Small intestine (tissue), 7 donors: ENCODE measurements around the gene CLPSL2. TPM values are rescaled to one million over a fixed set of nuclear protein-coding genes. Genes with fewer than 3 reads are reported as not detected.

Source experiments
- DNase-seq, 2 donors: peaks; one replicate each; pipeline versions ENCODE4 v3.0.0 to v3.0.0-alpha.2; 2013
- FAIRE-seq: peaks from 2 replicates; lab custom pipeline; 2012; peaks lifted over from hg19 to GRCh38; lab: Jason Lieb, UNC
- H3K27ac ChIP-seq, 3 donors: one replicate each; pipeline ENCODE4 v1.5.1; 2013; ENCODE audit warnings: low read length in 2 of 3, mild to moderate bottlenecking in 2 of 3, control low read depth in 1 of 3, inconsistent platforms in 1 of 3, low read depth in 1 of 3, moderate library complexity in 1 of 3
- H3K27me3 ChIP-seq, 3 donors: one replicate each; pipeline ENCODE4 v1.6.1; 2013; ENCODE audit warnings: low read length in 3 of 3, inconsistent platforms in 1 of 3; ENCODE audit not compliant: control insufficient read depth in 3 of 3, insufficient read depth in 3 of 3
- H3K36me3 ChIP-seq, 3 donors: one replicate each; pipeline ENCODE4 v1.6.1; 2013; ENCODE audit warnings: low read length in 3 of 3, inconsistent platforms in 1 of 3, low read depth in 1 of 3, mild to moderate bottlenecking in 1 of 3, moderate library complexity in 1 of 3; ENCODE audit not compliant: control insufficient read depth in 3 of 3, insufficient read depth in 2 of 3
- H3K4me1 ChIP-seq, 3 donors: one replicate each; pipeline ENCODE4 v1.6.1; 2013; ENCODE audit warnings: low read length in 2 of 3, inconsistent platforms in 1 of 3, low read depth in 1 of 3, mild to moderate bottlenecking in 1 of 3, moderate library complexity in 1 of 3; ENCODE audit not compliant: control insufficient read depth in 3 of 3, insufficient read depth in 2 of 3
- H3K4me3 ChIP-seq, 3 donors: one replicate each; pipeline ENCODE4 v1.5.1; 2013; ENCODE audit warnings: low read length in 3 of 3, control low read depth in 1 of 3, inconsistent platforms in 1 of 3, low read depth in 1 of 3, mild to moderate bottlenecking in 1 of 3, moderate library complexity in 1 of 3
- H3K9me3 ChIP-seq, 2 donors: one replicate each; pipeline ENCODE4 v1.6.1; 2013; ENCODE audit warnings: low read depth in 1 of 2, low read length in 1 of 2; ENCODE audit not compliant: control insufficient read depth in 2 of 2, insufficient read depth in 1 of 2
- WGBS, 3 donors: extraction: QIAGEN DNeasy Blood & Tissue Kit; methylation state at CpG; one replicate each; pipeline ENCODE4 v1.1.7; 2013; 5-methylcytosine and 5-hydroxymethylcytosine counted together
- polyA plus RNA-seq, 4 donors: library from polyadenylated mRNA; stranded (reverse) in 3 of 4; unstranded in 1 of 4; fragments of 200-250 nt in 3 of 4; fragments of 120-200 nt in 1 of 4; gene quantifications; one replicate each; pipeline versions ENCODE4 v1.2.1 to v1.2.3, GENCODE V29; 2013
- donor health status: healthy with polysubstance abuse.
- donor health status: control.
- donor health status: control.
- donor health status: Bipolar disorder and iron deficiency.
- donor health status: healthy.

CLPSL2 gene
- polyA plus RNA-seq, 4 donors, result not detected

GRCh38 chr6:35817515-35817914, 41.1 kb downstream of the CLPSL2 start:
- no peaks in the 10 kb centered on the region for H3K36me3 ChIP-seq
- no peaks in the 10 kb centered on the region for H3K4me1 ChIP-seq
- FAIRE-seq, result no peak
- H3K4me3 ChIP-seq, result no peak overlapping the region
- H3K27ac ChIP-seq, result no peak overlapping the region
- H3K27me3 ChIP-seq, result no peaks in the 10 kb centered on the region
- no peak for DNase-seq
- no peaks in the 10 kb centered on the region for H3K9me3 ChIP-seq

- no peaks in the 10 kb centered on the region for H3K36me3 ChIP-seq
- H3K27ac ChIP-seq, result no peak overlapping the region
- WGBS, 3 donors, result 89 to 98% (median 89%) methylated on average over 2 of the region's 2 CpGs
- H3K4me1 ChIP-seq, result no peaks in the 10 kb centered on the region
- DNase-seq (no peak), FAIRE-seq (no peak)
- no peak overlapping the region for H3K4me3 ChIP-seq
- H3K27me3 ChIP-seq, result no peaks in the 10 kb centered on the region
- H3K9me3 ChIP-seq, result no peaks in the 10 kb centered on the region
These were observed 47.2 kb downstream of the CLPSL2 start for GRCh38 chr6:35823601-35824000.

- 80 to 89% (median 84%) methylated on average over 5 of the region's 5 CpGs for WGBS, 3 donors
- Histone ChIP-seq H3K36me3 (no peaks in the 10 kb centered on the region), H3K4me1 (no peaks in the 10 kb centered on the region), H3K4me3 (no peak overlapping the region), H3K27me3 (no peaks in the 10 kb centered on the region), H3K9me3 (no peaks in the 10 kb centered on the region), H3K27ac (no peak overlapping the region)
- FAIRE-seq, result no peak
- no peak for DNase-seq
These were observed 48.3 kb downstream of the CLPSL2 start for GRCh38 chr6:35824552-35825192.

Other genes with a start within 250 kb of the CLPSL2 start
- gene FKBP5, start 87.7 kb upstream of the CLPSL2 start, polyA plus RNA-seq, result 100 to 1,000 TPM in 2 of 4 donors, 10 to 100 TPM in 1, 1 to 10 TPM in 1; 8.7 to 150 (median 88.9) TPM
- gene ARMC12, start 39.6 kb upstream of the CLPSL2 start, polyA plus RNA-seq, result 1 to 10 TPM in 1 of 4 donors, under 1 TPM in 2, not detected in 1; 0.41 to 2.5 (median 0.72) TPM
- gene CLPSL1, start 4.4 kb downstream of the CLPSL2 start, polyA plus RNA-seq, result not detected
- 10 to 100 TPM in 2 of 4 donors, 1 to 10 TPM in 1, not detected in 1; 1.3 to 14.5 (median 12.2) TPM for gene CLPS, start 20.7 kb downstream of the CLPSL2 start, polyA plus RNA-seq
- gene LHFPL5, start 28.8 kb downstream of the CLPSL2 start, polyA plus RNA-seq, result under 1 TPM in 2 of 4 donors, not detected in 2; 0.04 to 0.12 TPM
- gene SRPK1, start 144.5 kb downstream of the CLPSL2 start, polyA plus RNA-seq, result 10 to 100 TPM; 14.9 to 48.0 (median 30.6) TPM
- gene SLC26A8, start 248.0 kb downstream of the CLPSL2 start, polyA plus RNA-seq, result under 1 TPM in 2 of 4 donors, not detected in 2; 0.15 to 0.16 TPM